ENCODE data around the gene COX6A1.
A peak's percentile ranks its signal among the peaks of the same experiment; 100 is the strongest.
"Not testable (repeated sequence)": the region's sequence is repeated elsewhere in the genome, so short reads cannot be mapped to it uniquely, and the experiment has no call there.

COX6A1 gene

GRCh38 chr12:120445911-120446843 lies 8.3 kb downstream of the COX6A1 start, which contains the start of the genes GATC and TRIAP1:
GATC (plus strand) TSS chr12:120446444; CDS start chr12:120446481, 37 bp downstream.
TRIAP1 (minus strand) TSS chr12:120446384; CDS start chr12:120446372, 12 bp downstream.
- Mint-ChIP-seq H3K4me3 (peak within 1 kb of the TSS; percentile 99), H3K4me1 (ENCODE audit: low read depth) (peaks cover 50% of the 10 kb centered on the region), H3K9me3 (no peaks in the 10 kb centered on the region), H3K36me3 (ENCODE audit: low read depth) (peaks cover 73% of the 10 kb centered on the region), H3K27ac (peak within 1 kb of the TSS; percentile 97), H3K27me3 (peaks cover 4% of the 10 kb centered on the region)

- H3K27me3 Mint-ChIP-seq, H3K9me3 Mint-ChIP-seq: not testable (repeated sequence)
- H3K4me1 Mint-ChIP-seq (ENCODE audit: low read depth) = peaks cover 48% of the 10 kb centered on the region
- H3K4me3 Mint-ChIP-seq = peak overlapping the region; percentile 99
- peak overlapping the region; percentile 97 for H3K27ac Mint-ChIP-seq
- peaks cover 66% of the 10 kb centered on the region for H3K36me3 Mint-ChIP-seq (ENCODE audit: low read depth)
Observed at GRCh38 chr12:120446844-120447178, 8.9 kb downstream of the COX6A1 start.

DNA sequence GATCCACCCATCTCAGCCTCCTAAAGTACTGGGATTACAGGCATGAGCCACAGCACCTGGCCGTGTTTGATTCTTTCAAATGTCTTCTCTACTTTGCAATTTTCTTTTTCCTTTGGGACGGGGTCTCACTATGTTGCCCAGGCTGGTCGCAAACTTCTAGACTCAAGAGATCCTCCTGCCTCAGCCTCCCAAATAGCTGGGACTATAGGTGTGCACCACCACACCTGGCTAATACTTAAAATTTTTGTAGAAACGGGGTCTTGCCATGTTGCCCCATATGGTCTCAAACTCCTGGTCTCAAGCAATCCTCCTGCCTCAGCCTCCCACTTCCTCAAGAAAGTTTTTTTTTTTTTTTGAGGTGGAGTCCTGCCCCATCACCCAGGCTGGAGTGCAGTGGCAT lies 10.1 kb downstream of the COX6A1 start:
- peaks cover 45% of the 10 kb centered on the region for H3K4me1 Mint-ChIP-seq (ENCODE audit: low read depth)
- H3K9me3 Mint-ChIP-seq = no peaks in the 10 kb centered on the region
- H3K27ac Mint-ChIP-seq = no peak overlapping the region
- H3K27me3 Mint-ChIP-seq = peaks cover 4% of the 10 kb centered on the region
- peaks cover 58% of the 10 kb centered on the region for H3K36me3 Mint-ChIP-seq (ENCODE audit: low read depth)
- peak overlapping the region; percentile 99 for H3K4me3 Mint-ChIP-seq

GRCh38 chr12:120452524-120452923 lies 14.6 kb downstream of the COX6A1 start:
- not testable (repeated sequence) for H3K27me3 Mint-ChIP-seq, H3K27ac Mint-ChIP-seq, H3K4me3 Mint-ChIP-seq, H3K9me3 Mint-ChIP-seq
- H3K4me1 Mint-ChIP-seq (ENCODE audit: low read depth) = peaks cover 23% of the 10 kb centered on the region
- peaks cover 45% of the 10 kb centered on the region for H3K36me3 Mint-ChIP-seq (ENCODE audit: low read depth)

DNA sequence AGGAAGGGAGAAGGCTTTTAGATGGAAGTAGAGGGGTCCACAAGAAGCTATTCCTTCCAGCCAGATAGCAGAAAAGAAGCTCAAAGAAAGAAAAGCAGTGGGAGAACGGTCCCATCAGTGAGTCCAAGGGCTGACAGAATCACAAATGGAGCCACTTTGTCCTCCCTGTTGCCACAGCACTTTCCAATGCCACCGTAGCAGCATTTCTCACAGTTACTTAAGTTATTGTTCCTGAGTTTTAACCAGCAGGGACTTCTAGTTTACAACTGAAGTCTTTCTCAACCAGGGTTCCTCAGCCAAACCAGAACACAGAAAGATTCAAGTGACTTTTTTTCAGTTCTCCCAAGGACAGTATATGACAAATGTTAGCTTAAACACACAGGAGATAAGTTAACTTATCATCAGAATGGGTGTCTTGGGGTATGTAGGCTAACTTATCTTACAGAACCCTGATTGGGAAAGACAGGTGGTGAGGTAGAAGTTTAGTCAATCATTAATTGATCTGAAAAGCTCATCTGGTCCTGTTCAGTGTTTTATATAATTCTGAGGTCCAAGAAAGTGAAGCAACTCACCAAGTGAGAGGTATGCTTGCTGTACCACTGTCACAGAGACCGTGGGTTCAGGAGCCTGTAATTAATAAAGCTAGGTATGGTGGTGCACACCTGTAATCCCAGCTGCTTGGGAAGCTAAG lies 15.3 kb downstream of the COX6A1 start:
- Mint-ChIP-seq H3K9me3 (no peaks in the 10 kb centered on the region), H3K27ac (no peak overlapping the region), H3K36me3 (ENCODE audit: low read depth) (peaks cover 39% of the 10 kb centered on the region)

GRCh38 chr12:120453977-120454376 lies 16.1 kb downstream of the COX6A1 start:
- H3K4me1 Mint-ChIP-seq (ENCODE audit: low read depth) = peaks cover 14% of the 10 kb centered on the region
- no peaks in the 10 kb centered on the region for H3K9me3 Mint-ChIP-seq
- H3K36me3 Mint-ChIP-seq (ENCODE audit: low read depth) = peaks cover 42% of the 10 kb centered on the region
- no peak overlapping the region for H3K27ac Mint-ChIP-seq
- no peak overlapping the region for H3K4me3 Mint-ChIP-seq
- no peaks in the 10 kb centered on the region for H3K27me3 Mint-ChIP-seq

More for the DNA sequence above, 15.3 kb downstream of the COX6A1 start:
- no peak overlapping the region for H3K4me3 Mint-ChIP-seq
- no peaks in the 10 kb centered on the region for H3K27me3 Mint-ChIP-seq
- H3K4me1 Mint-ChIP-seq (ENCODE audit: low read depth) = peaks cover 17% of the 10 kb centered on the region

- H3K4me1 Mint-ChIP-seq (ENCODE audit: low read depth) = peaks cover 9% of the 10 kb centered on the region
- no peak overlapping the region for H3K27ac Mint-ChIP-seq
- H3K36me3 Mint-ChIP-seq (ENCODE audit: low read depth) = peaks cover 41% of the 10 kb centered on the region
- H3K4me3 Mint-ChIP-seq = no peak overlapping the region
- H3K27me3 Mint-ChIP-seq = no peaks in the 10 kb centered on the region
- no peaks in the 10 kb centered on the region for H3K9me3 Mint-ChIP-seq
Observed at GRCh38 chr12:120455302-120455701, 17.4 kb downstream of the COX6A1 start.

GRCh38 chr12:120457133-120457532 lies 19.2 kb downstream of the COX6A1 start:
- no peaks in the 10 kb centered on the region for H3K27me3 Mint-ChIP-seq
- H3K36me3 Mint-ChIP-seq (ENCODE audit: low read depth) = peaks cover 49% of the 10 kb centered on the region
- H3K4me1 Mint-ChIP-seq (ENCODE audit: low read depth) = peaks cover 9% of the 10 kb centered on the region
- H3K4me3 Mint-ChIP-seq = no peak overlapping the region
- H3K9me3 Mint-ChIP-seq = no peaks in the 10 kb centered on the region
- H3K27ac Mint-ChIP-seq = peak overlapping the region; percentile 60

DNA sequence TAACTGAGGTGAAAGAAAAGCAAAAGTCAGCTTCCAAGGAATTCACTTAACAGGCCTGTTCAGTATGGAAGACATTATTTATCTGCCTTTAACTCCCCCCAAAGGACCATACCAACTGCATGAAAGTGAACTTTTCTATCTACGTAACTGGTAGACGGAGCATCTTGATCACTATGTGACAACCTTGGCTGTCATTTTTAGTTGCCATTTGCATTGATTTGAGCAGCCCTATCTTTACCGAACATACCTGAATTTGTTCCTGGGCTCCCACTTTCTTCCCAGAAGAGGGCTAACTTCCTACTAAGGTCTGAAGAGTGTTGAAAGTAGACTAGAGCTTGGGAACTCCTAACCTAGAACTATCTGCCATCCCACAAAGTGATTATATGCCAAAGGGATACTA lies 22.2 kb downstream of the COX6A1 start:
- Mint-ChIP-seq H3K36me3 (ENCODE audit: low read depth) (peaks cover 74% of the 10 kb centered on the region), H3K4me1 (ENCODE audit: low read depth) (peaks cover 5% of the 10 kb centered on the region), H3K27me3 (no peaks in the 10 kb centered on the region), H3K27ac (no peak overlapping the region), H3K4me3 (no peak overlapping the region), H3K9me3 (no peaks in the 10 kb centered on the region)

DNA sequence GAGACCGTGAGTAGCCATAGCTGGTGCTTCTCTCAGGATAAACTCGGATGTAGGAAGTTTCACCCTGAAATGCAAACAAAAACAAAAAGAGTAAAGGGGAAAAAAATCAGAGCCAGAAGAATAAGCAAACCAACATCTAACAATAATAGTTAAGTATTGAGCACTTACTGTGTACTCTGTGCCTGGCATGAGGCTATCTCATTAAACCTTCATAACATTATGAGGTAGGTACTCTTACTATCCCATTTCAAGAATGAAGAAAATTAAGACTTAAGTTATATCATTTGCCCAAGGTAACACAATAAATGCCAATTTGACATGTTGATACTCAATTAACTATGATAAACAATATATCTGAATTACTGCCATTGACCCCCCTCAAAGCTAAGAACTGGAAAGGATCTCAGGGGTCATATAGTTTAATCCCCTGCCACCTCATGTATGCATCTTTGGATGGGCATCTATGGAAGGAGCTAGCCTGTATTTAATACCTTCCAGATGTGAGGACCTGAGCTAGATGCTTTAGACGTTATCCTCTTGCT lies 24.3 kb downstream of the COX6A1 start:
- no peaks in the 10 kb centered on the region for H3K27me3 Mint-ChIP-seq
- no peaks in the 10 kb centered on the region for H3K9me3 Mint-ChIP-seq
- H3K27ac Mint-ChIP-seq = peak overlapping the region; percentile 76
- no peak overlapping the region for H3K4me3 Mint-ChIP-seq
- peaks cover 25% of the 10 kb centered on the region for H3K4me1 Mint-ChIP-seq (ENCODE audit: low read depth)
- H3K36me3 Mint-ChIP-seq (ENCODE audit: low read depth) = peaks cover 79% of the 10 kb centered on the region

- Mint-ChIP-seq H3K4me3 (no peak overlapping the region), H3K9me3 (no peaks in the 10 kb centered on the region), H3K27me3 (no peaks in the 10 kb centered on the region), H3K36me3 (ENCODE audit: low read depth) (peaks cover 81% of the 10 kb centered on the region), H3K4me1 (ENCODE audit: low read depth) (peaks cover 36% of the 10 kb centered on the region), H3K27ac (peak overlapping the region; percentile 55)
Observed at GRCh38 chr12:120463712-120464111, 25.8 kb downstream of the COX6A1 start.

GRCh38 chr12:120465756-120466155 lies 27.8 kb downstream of the COX6A1 start:
- H3K4me1 Mint-ChIP-seq (ENCODE audit: low read depth) = peaks cover 44% of the 10 kb centered on the region
- H3K27me3 Mint-ChIP-seq = no peaks in the 10 kb centered on the region
- H3K36me3 Mint-ChIP-seq (ENCODE audit: low read depth) = peaks cover 68% of the 10 kb centered on the region
- H3K9me3 Mint-ChIP-seq = no peaks in the 10 kb centered on the region
- peak overlapping the region; percentile 53 for H3K27ac Mint-ChIP-seq
- no peak overlapping the region for H3K4me3 Mint-ChIP-seq

DNA sequence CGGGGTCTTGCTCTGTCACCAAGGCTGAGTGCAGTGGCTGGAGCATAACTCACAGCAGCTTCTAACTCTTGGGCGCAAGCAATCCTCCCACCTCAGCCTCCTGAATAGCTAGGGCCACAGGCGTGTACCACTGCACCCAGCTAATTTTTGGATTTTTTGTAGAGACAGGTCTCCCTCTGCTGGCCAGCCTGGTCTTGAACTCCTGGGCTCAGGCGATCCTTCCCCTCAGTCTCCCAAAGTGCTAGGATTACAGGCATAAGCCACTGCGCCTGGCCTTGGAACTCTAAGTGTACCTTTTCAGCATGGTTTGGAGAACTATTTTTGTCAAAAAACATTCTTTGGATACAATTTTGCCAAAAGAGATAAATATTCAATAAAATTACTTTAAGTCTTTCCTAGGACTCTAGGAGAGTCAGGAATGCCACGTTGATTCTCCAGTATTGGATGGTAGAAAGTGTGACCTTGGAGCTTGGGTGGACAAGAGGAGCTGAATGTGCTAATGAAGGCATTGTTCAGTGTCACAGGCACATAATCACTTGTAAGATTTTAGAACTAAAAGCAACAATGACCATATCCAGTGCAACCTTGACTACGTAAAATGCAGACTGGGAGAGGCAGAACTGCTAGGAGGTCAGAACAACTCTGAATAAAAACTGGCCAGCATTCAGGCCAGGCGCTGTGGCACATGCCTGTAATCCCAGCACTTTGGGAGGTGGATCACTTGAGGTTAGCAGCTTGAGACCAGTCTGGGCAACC lies 28.8 kb downstream of the COX6A1 start:
- H3K4me1 Mint-ChIP-seq (ENCODE audit: low read depth) = peaks cover 51% of the 10 kb centered on the region
- H3K27me3 Mint-ChIP-seq = no peaks in the 10 kb centered on the region
- peak overlapping the region; percentile 50 for H3K27ac Mint-ChIP-seq
- H3K9me3 Mint-ChIP-seq = no peaks in the 10 kb centered on the region
- H3K4me3 Mint-ChIP-seq = peak overlapping the region; percentile 14
- peaks cover 63% of the 10 kb centered on the region for H3K36me3 Mint-ChIP-seq (ENCODE audit: low read depth)

- peak overlapping the region; percentile 91 for H3K4me3 Mint-ChIP-seq
- no peaks in the 10 kb centered on the region for H3K27me3 Mint-ChIP-seq
- H3K4me1 Mint-ChIP-seq (ENCODE audit: low read depth) = peaks cover 57% of the 10 kb centered on the region
- H3K27ac Mint-ChIP-seq = no peak overlapping the region
- H3K36me3 Mint-ChIP-seq (ENCODE audit: low read depth) = peaks cover 56% of the 10 kb centered on the region
- H3K9me3 Mint-ChIP-seq = no peaks in the 10 kb centered on the region
Observed at GRCh38 chr12:120467439-120467838, 29.5 kb downstream of the COX6A1 start.
